BE2C (cell line): Measurements from ENCODE around the gene METTL8. TPM values are rescaled to one million over a fixed set of nuclear protein-coding genes. Genes with fewer than 3 reads are reported as not detected.

Experiments
- DNase-seq: peaks from one replicate; pipeline ENCODE4 v3.0.0-alpha.2; 2020
- H3K27me3 ChIP-seq: fragments of 250-450 bp; sonication (Bioruptor Pico); 2 replicates; pipeline ENCODE4 v1.5.1; 2020; ENCODE audit warnings: mild to moderate bottlenecking
- H3K36me3 ChIP-seq: fragments of 250-450 bp; sonication (Bioruptor Pico); 2 replicates; pipeline ENCODE4 v1.5.1; 2020; ENCODE audit warnings: mild to moderate bottlenecking
- H3K4me1 ChIP-seq: fragments of 250-450 bp; sonication (Bioruptor Pico); 2 replicates; pipeline ENCODE4 v1.5.1; 2020
- H3K4me3 ChIP-seq: 2 replicates; pipeline ENCODE4 v1.5.1; 2011; ENCODE audit warnings: low read depth, low read length
- H3K9me3 ChIP-seq: fragments of 250-450 bp; sonication (Bioruptor Pico); 2 replicates; pipeline ENCODE4 v1.5.1; 2020
- CTCF ChIP-seq: IDR thresholded peaks from 2 replicates; pipeline ENCODE4 v1.5.1; 2012; ENCODE audit warnings: mild to moderate bottlenecking, low read depth, low read length
- polyA plus RNA-seq: library from polyadenylated mRNA; unstranded; fragments of >200 nt; gene quantifications from one replicate; pipeline ENCODE4 v1.2.1, GENCODE V29; 2012; ENCODE audit warnings: low read depth, missing spikeins; ENCODE audit not compliant: insufficient read length, insufficient read depth

The METTL8 gene
- polyA plus RNA-seq: 1.9 TPM

- peak within 1 kb of the TSS; percentile 64 for H3K4me3 ChIP-seq
- H3K9me3 ChIP-seq: no peaks in the 10 kb centered on the region
- no peaks in the 10 kb centered on the region; the same call in 1 of the 2 replicates for H3K36me3 ChIP-seq
- no peak; the same call in 1 of the 2 replicates for TF ChIP-seq CTCF
- no peaks in the 10 kb centered on the region for H3K27me3 ChIP-seq
- DNase-seq: no peak
- H3K4me1 ChIP-seq: no peaks in the 10 kb centered on the region
These were observed at the start of gene METTL8 for GRCh38 chr2:171433763-171434012. TSS of gene METTL8 (minus strand) at chr2:171433990. CDS start at chr2:171392185, 41,805 bp downstream.

- Histone ChIP-seq H3K4me1 (no peaks in the 10 kb centered on the region), H3K36me3 (no peaks in the 10 kb centered on the region), H3K27me3 (no peaks in the 10 kb centered on the region), H3K9me3 (no peaks in the 10 kb centered on the region), H3K4me3 (no peak overlapping the region)
- TF ChIP-seq CTCF: no peak
- DNase-seq: no peak
These were observed 49.1 kb upstream of the METTL8 start for GRCh38 chr2:171482877-171483276.

GRCh38 chr2:171482308-171482707 lies 48.5 kb upstream of the METTL8 start:
- no peak for DNase-seq
- TF ChIP-seq CTCF: no peak
- no peaks in the 10 kb centered on the region for H3K9me3 ChIP-seq
- H3K36me3 ChIP-seq: no peaks in the 10 kb centered on the region
- H3K27me3 ChIP-seq: no peaks in the 10 kb centered on the region
- no peaks in the 10 kb centered on the region for H3K4me1 ChIP-seq
- no peak overlapping the region for H3K4me3 ChIP-seq

- no peaks in the 10 kb centered on the region for H3K9me3 ChIP-seq
- no peaks in the 10 kb centered on the region for H3K27me3 ChIP-seq
- H3K36me3 ChIP-seq: no peaks in the 10 kb centered on the region
- H3K4me1 ChIP-seq: no peaks in the 10 kb centered on the region
- DNase-seq: no peak
- H3K4me3 ChIP-seq: no peak overlapping the region
- TF ChIP-seq CTCF: no peak
These were observed 47.1 kb upstream of the METTL8 start for GRCh38 chr2:171480908-171481307.

GRCh38 chr2:171479154-171479814 lies 45.5 kb upstream of the METTL8 start:
- Histone ChIP-seq H3K4me1 (no peaks in the 10 kb centered on the region), H3K4me3 (no peak overlapping the region), H3K9me3 (no peaks in the 10 kb centered on the region), H3K36me3 (no peaks in the 10 kb centered on the region), H3K27me3 (no peaks in the 10 kb centered on the region)
- DNase-seq: no peak
- no peak for TF ChIP-seq CTCF

- Histone ChIP-seq H3K36me3 (no peaks in the 10 kb centered on the region), H3K4me1 (no peaks in the 10 kb centered on the region), H3K4me3 (no peak overlapping the region), H3K27me3 (no peaks in the 10 kb centered on the region), H3K9me3 (no peaks in the 10 kb centered on the region)
- TF ChIP-seq CTCF: no peak
- no peak for DNase-seq
These were observed 44.6 kb upstream of the METTL8 start for GRCh38 chr2:171478345-171478744.
